Ecto neural progenitor cell (in vitro differentiated cells): Measurements from ENCODE around the gene EFNA5.

Experiments used
- DNase-seq: peaks from one replicate; pipeline ENCODE4 v3.0.0-alpha.2; 2018; ENCODE audit warnings: low spot score

EFNA5 gene

DNA sequence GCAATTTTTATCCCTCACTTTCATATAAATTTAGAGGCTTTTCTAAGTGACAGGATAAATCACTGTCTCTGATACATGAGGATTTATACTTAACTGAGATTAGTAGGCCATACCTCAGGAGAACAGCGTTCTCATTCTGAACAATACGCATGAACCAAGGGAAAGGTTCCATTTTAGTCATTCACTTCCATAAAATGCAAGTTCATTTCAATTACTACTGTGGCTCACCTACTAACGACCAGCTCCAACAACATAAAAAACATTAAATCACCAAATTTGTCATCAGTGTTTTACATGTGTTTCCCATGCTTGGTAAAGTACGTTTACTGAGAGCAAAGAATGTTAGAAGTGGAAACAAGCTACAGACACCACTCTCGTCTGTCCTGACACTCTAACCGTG, 67.4 kb downstream of the EFNA5 start:
- DNase-seq, result no peak

DNA sequence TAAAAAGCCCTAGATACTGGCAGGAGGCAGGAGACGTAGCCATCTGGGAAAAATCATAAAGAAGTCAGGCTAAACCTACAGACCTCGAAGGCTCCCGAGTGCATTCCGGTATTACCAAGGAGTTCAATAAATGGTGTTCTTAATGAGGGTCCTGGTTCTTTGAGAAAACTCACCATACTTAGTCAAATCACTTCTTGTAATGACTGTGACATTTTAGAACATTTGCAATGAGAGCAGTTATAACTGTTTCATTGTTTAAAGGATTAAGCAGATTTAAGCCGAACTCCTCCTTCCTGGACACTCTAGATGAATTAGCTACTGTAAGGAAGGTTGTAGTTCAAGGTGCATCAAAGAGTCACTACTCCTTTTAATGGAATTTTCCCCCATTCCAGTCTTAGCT, 67.8 kb downstream of the EFNA5 start:
- DNase-seq, result no peak

DNA sequence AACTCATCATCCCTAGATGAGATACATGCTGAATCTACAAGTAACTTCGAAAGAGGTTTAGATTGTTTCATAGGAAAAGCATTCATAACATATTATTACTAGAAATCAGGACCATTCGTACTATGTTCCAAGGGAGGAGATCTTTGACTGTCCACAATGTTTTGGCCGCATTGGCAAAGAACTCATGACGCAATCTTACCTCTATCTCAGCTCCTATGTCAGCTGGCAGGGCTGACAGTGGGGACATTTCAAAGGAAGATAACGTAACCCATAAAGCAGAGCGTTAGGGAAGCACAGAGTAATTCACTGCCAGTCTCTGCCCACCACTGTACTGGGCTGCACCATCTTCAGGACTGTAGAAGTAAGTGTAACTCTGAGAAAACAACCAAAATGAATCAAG, 69.7 kb downstream of the EFNA5 start:
- no peak for DNase-seq

DNA sequence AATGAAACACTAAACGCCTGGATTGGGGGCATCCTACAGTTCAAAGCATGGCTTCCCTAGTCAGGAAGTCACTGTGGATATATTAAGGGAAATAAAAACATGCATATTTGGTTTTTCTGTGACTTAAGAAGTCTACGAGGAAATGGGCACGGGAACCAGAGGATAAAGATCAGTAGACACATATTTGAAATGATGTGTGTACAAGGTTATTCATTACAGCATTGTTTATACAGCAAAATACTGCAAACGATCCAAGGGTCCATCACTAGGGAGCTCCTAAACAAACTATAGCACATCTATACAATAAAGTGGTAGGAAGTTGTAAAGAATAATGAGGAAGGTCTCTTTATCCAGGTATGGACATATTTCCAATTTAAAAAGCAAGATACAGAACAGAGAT, 71.8 kb downstream of the EFNA5 start:
- no peak for DNase-seq

DNA sequence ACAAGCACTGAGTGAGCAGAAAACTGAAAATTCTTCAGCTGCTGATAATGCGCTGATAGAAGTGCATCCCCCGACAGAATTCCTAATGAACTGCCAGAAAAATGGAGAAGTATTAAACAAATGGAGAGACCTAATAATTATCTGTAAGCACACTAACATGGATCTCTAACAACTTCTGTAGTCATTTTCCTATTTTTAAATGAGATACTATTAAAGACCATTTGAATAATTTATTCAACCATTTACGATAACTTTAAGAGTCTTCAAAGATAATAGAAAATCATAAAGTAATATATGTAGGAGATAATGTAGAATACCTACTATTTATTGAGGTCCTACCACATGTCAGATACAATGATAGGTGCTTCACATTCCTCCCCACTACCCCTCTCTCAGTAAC, 72.9 kb downstream of the EFNA5 start:
- DNase-seq, result no peak

DNA sequence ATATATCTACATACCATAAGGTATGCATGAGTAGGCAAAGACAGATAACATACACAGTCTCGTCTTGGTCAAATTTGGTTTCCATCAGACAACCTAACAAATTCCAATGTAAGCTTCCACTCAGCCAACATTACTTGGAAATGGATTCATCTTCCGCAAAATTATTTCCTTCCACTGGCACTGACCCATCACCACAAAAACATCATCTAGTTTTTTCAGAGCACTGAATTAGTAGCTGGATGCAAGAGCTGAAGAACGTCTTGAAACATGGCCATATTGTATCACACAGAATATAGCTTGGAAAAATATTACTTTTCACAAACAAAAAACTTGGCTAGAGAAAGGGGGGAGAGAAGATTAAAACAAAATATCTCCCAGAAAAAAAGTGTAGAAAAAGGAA, 73.5 kb downstream of the EFNA5 start:
- DNase-seq, result no peak

DNA sequence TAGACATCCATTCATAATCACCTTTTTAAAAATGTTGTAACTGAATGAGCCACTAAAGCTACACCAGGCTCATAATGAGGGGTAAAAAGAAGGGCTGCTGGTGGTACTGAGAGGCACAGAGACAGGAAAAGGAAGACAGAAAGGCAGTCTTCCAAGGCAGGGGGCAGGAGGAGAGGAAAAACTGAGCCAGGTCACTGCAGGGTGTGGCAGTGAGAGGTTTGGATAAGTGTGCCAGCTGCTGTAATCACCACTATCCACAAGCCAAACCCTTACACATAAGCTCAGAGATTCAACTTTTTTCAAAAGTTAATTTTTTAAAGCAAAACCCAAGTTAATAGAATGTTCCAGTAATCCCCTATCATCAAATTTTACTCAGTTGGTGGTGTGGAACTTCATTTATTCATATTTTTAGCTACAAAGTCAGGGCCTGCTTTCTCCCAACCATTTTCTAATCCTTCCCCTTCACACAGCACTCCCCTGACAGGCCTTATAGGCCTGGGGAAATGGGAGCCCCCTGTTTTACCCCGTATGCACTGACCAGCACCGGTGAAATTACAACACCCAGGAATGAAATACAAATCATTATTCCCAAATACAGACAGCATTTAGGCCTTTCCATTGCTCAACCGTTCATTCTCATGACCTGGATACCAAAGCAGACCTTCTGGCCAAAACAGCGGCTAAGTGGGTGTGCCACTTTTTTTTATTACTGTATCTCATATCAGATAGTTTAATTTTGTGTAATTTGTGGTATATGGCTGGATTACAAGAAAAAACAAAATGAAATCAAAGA, 76.3 kb downstream of the EFNA5 start:
- DNase-seq, result no peak

DNA sequence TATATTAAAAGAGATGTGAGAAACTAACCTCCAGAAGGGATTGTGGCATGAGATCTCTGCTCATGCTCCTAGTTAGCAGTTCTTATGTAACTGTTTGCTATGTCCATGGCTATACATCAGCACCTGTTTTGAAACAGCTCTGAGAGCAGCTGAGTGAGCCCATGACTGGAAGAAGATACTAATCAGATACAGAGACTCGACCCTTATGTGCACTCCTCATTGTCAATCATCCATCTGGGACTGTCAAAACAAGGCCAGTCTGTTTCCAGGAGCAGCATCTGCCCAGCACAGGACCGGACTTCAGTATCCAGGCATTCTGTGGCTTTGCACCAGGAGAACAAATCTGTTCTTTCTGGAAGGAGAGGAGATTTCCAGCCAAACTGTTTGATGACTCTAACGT, 77.7 kb downstream of the EFNA5 start:
- no peak for DNase-seq

DNA sequence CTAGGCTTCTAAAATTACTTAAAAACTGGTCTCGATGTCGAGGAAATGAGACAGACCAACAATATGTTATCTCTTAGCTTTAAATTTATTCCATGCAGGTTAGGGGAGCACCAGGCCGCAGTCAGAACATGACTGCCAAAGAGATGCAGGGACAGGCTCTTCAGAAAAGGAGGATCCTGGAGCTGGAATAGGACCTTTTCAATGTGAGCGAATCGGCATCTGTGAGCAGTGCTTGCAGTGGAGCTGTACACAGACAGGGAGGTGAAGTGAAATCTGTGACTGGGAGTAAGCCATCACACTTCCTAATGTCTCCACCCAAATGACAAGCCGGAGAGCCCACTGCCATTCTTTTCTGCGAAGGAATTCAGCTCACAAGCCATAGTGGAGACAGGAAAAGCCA, 78.2 kb downstream of the EFNA5 start:
- DNase-seq, result no peak

DNA sequence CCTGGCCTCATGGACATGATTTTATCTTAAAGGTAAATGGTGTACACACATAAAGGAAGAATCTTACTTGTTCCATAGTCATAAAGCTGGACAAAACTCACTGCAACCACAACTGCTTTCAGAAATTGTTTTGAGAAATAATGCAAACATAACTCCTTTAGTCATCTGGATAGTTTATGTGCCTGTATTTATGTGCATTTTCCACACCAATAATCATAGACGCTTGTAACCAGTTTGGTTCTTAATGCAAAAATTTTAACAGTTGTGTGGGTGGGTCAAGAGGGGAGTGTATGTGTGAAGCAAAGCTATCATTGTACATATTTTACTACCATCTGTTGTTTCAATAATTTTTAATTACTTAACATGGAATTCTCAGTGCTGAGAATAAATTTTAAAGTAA, 80.1 kb downstream of the EFNA5 start:
- no peak for DNase-seq

DNA sequence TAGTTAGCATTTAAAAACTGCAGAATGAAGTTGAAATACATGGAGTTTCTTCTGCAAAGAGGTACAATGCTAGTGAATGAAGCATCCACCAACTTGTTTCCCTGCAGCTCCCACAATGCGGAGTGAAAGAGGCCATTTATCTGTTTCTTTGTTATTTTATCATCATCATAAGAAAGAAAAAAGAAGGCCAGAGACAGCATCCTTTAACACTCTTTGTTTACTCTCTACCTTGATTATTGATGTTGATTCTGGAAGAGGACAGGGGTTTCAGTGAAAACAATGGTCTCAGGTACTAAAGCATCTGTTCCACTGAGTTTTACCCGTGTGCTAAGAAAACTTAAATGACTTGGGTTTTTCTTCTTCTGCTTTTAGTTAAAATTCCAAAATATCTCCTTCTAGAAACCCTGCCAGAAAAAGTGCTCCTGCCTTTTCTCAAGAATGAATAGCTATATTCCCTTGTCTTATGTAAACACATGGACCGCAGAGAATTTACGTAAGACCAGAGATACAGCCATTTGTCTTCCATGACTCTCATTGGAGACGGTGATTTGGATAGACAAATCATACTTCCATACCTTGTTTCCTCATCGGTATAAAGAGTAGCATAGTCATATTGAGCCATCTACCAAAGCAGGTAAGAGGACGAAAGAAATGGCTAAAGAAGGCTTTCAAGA, 81.1 kb downstream of the EFNA5 start:
- DNase-seq, result no peak

DNA sequence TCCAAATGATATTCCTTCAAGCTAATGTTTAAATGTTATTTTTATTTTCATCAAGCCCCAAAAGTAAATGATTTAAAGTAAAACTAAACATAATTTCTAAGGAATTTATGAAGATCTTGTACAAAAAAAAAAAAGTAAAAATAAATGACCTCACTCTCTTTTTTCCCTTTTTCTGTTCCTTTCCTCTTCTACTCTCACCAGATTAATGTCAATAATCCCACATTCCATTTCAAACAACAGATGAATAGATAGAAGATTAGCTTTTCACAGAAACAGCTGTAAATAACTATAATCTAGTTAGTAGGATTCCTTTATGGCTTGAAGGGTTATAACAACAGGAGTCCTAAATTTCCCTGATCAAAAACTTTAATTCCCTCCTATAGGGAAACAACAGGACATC, 88.1 kb downstream of the EFNA5 start:
- no peak for DNase-seq

DNA sequence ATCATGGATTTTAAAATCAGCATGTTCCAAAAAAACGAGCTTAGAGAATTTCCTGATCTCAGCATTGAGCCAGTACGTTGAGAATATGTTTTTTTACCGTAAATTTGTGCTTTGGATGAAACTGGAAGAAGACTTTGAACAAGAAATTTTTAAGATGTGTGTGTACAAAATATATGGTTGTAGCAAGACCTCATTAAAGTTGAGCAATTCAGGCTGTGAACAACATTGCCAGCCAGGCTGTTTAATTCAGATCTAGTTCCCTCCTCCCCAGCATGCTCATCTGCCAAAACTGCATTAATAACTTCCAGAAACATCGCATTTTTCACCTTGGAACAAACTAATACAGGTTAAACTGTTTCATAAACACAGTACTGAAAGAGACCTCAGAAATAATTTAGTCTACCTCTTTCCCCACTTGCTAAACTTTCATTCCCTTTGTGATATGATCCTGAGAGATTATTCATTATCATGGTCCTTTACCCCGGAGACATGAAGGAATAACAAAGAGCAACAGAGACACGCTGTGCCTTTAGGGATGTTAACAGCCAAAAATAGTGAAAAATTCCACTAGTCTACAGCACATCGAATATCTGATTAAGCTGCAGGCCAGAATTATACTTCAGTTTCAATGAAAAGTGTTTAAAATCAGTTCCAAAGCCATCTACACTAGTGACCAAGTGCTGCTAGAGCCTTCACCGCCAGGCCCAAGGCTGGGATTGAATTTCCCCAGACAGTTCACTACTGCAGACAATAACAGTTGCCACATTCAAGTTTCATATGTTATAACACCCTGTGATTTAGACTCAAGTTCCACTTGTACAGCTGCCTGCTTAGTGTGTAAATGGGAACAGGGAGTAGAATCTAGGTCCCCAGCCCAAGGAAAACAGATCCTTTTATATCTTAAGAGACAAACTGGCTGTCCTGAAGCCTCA, 89.6 kb downstream of the EFNA5 start:
- DNase-seq, result no peak

DNA sequence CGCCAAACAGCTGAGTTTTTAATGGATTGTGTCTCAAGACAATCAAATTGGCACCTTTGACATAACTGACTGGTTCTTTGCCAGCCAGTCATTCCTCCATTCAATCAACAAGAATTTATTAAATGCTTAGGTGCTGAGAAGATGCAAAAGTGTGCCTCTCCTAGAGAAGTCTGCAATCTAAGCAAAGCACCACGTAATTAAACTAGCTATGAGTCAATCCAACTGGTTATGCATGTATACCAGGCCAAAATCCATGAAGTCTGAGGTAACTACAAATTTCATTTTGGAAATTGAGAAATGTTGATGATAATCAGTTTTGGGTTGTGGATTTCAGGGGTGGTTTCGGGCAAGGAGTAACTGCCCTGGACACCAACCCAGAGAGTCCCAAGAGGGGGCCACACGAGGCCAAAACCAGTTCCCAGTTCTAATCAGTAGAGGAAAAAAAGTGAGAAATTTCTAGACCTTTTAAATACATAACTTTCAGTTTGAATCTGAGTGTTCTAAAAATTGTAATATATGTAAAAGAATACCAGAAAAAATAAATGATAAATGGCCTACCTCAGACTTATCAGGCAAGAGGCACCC, 92.6 kb downstream of the EFNA5 start:
- no peak for DNase-seq

DNA sequence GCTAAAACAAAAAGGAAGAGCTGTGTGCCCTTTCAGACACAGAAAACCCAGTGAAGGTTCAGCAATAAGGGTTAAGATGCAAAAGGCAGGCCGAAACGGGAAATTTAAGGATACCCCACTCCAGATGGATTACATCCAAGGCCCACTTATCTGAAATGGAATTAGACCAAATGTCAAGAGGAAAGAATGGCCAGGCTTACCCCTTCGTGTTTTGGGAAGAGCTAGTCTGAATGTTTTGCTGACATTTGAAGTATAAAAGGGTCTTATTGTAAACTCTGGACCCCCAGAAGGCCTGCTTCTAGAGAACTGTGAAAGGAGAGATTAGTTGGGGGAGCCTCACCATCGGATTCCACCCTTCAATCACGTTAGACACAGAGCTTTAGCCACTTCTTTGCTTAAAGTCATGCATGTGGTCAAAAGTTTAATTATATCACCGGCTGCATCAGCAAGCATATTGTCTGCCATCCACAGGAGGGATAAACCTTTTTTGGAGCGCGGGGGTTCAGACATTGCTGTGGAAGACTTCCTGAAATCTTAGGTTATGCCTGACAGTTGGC, 93.3 kb downstream of the EFNA5 start:
- peak; percentile 68 for DNase-seq

DNA sequence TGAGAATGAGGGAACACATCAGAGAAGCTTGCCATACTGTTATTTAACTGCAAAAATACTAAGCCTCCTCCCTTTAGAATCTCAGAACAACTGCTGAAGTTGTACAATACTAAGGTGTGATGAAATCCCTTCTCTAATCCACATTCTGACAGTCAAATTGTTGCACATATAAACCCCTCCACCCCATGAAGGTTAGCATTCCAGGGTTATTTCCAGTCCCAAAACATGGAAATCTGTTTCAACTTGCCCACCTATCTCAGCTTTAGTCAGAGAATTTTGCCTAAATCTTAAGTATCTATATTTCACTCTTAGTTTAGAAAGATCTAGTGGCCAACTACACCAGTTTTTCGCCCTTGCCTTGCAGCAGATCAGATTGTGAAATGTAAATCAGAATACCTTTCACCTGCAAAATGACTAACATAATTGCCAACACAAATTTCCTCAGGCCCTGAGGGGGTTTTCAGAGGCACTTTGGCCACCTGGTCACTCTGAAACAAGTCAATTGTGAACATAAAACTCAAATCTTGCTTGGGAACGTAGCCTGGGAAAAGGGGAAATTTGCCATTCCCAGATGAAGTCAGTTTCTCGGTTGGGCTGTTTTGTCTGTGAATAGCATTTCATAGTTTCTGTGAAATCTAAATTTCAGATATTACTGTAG, 93.9 kb downstream of the EFNA5 start:
- DNase-seq, result no peak

DNA sequence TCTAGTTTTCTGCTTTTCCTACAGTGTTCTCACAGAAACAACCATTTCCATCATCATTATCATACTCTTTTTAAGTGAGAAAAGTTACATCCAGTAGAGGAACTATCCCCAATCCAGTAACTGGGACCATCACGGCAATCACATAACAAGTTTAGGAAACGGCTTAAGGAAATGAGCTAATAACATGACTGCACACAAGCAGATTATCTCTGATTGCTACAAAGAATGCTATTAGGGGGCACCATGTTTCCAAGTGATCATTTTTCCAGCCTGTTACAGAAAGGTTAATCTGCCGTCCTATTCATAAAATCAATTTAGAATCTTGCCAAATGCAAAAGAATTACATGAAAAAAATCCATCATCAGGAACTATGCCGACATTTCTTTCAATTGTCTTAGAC, 94.6 kb downstream of the EFNA5 start:
- DNase-seq, result no peak

DNA sequence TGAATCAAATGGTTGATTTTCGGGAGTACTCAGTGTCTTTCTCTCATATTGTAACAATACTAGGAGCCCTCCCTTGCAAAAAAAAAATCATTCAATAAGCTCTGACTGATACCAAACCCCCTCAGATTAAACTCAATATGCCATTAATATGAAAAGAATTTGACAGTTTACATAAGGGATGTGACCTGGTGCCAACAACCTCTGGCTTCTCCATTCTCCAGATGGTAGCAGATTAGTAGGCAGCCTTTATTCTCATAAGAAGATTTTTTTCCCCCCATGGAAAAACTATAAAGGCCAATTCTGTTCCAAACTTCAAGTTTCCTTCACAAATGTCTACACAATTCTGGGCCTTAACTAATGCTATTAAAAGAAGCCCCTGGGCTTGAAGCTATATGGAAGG, 96.5 kb downstream of the EFNA5 start:
- no peak for DNase-seq

DNA sequence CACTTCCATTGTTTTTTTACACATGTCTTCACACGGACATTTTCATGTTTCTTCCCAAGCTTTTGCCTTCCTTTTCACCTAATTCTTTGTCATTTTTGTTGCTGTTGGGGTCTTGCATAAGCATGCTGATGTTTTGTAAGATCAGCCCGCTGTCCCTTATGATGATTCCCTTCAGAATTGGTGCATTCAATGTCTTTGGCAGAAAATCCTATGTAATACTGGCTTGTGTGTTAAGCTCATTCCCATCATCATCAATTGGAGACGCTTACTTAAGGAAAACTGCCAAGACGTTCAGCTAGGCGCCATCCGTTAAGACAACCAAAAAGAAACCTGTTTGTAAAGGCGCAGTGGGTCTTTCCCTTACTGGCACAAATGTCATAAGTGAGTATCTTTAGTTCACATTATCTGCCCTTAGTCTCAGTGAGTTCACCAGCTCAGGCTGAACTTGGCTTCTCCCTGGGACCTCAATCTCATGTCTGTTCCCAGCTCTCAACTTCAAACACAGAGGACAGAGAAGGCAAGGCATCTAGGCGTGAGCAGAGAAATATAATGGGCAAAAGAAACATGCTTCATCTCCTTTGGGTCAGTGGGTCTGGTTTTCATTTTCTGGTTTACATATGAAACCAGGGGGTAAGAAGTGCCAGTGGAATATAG, 97.9 kb downstream of the EFNA5 start:
- DNase-seq, result no peak

DNA sequence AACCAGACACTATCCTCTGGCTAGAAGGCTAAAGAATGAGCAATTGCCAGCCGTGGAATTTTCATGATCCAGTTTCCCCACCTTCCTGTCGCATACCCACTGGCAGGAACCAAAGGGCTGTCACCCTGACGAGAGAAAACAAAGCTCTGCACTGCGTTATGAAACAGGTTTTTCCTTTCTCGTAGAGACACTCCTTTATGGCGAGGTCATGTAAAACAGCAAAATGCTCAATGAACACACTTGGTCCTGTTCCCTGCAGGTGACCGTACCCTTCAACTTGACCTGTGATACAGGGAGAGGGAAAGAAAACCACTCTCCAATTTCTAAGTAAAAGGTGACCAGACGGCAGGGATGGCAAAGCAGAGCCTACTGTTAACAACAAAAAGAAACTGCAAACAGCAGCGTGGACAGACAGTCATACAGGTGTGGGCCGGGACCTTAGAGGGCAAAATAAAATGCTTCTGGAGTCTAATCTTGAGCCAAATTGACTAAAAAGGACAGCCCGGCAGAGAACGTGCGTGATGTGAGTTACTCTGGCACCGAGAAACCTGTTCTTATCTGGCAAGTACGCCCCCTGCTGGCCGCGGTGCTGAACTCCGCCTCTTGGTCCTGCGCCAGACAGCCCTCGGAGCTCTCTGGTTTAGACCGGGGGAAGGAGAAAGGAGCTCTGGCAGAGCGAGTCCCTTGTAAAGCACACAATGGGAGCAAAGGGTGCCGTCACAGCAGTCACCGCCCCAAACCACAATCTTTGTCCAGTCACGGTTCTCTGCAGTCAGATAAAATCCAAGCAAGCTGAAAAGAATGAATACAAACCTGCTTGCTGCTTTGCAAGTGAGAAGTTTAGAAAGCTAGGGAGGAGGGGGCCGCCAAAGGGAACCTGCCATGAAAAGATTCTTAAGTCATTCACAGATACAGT, 98.9 kb downstream of the EFNA5 start:
- DNase-seq, result peak; percentile 97
